Left renal pelvis (tissue), 4 donors: ENCODE results near the gene RFFL. TPM values are rescaled to one million over a fixed set of nuclear protein-coding genes. Genes with fewer than 3 reads are reported as not detected.
"Not testable (repeated sequence)": the region's sequence is repeated elsewhere in the genome, so short reads cannot be mapped to it uniquely, and the experiment has no call there.

Experiments used
- DNase-seq, 4 donors: peaks; one replicate each; pipeline ENCODE4 v3.0.0-alpha.2; 2013; ENCODE audit warnings: low read depth in 4 of 4, low spot score in 3 of 4
- polyA plus RNA-seq, 4 donors: library from polyadenylated mRNA; unstranded; fragments of 120-200 nt; gene quantifications; one replicate each; pipeline ENCODE4 v1.2.1, GENCODE V29; 2013; ENCODE audit not compliant: insufficient read length in 4 of 4

RFFL gene, protein sequence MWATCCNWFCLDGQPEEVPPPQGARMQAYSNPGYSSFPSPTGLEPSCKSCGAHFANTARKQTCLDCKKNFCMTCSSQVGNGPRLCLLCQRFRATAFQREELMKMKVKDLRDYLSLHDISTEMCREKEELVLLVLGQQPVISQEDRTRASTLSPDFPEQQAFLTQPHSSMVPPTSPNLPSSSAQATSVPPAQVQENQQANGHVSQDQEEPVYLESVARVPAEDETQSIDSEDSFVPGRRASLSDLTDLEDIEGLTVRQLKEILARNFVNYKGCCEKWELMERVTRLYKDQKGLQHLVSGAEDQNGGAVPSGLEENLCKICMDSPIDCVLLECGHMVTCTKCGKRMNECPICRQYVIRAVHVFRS
- polyA plus RNA-seq, result 10 to 100 TPM; 13.7 to 27.8 (median 22.8) TPM

DNA sequence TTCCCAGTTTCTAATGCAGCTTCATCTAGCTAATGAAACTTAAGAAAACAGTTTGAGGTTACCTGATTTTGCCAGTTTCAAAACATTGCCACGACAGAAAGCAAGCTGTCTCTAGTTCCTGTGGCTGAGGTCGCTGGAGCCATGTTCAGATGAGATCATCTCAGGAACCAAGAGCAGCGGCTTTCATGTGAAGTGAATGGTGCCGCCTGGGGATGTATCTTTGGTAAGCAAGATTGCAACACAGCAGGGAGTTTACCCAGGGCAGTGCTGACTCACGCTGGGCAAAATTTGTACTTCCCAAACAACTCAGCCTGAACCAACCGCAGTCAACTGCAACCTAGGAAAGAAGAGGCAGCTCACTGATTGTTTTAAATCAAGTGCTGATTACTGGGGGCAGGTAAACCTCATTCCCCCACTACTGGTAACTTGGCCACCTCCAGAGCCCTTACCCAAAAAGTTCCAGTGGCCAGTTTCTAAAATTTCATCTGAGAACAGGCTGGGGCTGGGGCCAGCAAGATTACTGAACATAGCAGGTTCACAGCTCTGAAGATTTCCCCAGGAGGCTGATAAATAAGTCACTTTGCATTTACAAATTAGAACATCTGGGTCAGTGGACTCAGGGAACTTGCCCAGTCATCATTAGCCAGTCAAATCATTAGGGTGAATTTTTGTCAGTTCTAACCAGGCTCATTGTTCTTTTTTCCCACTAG lies at the start of gene RFFL:
TSS of gene RFFL (minus strand) at position 194 of the 710 bp plus-strand sequence. CDS start 37,154 bp downstream, outside the sequence.
- peak in 3 of 4 donors; percentile 38 to 72 (median 57) for DNase-seq

DNA sequence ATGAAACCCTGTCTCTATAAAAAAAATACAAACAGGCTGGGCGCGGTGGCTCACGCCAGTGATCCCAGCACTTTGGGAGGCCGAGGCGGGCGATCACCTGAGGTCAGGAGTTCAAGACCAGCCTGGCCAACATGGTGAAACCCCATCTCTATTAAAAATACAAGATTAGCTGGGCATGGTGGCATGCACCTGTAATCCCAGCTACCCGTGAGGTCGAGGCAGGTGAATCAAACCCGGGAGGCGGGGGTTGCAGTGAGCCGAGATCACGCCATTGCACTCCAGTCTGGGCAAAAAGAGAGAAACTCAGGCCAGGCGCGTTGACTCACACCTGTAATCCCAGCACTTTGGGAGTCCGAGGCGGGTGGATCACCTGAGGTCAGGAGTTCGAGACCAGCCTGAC lies 47.3 kb upstream of the RFFL start:
- DNase-seq, result not testable (repeated sequence)

DNA sequence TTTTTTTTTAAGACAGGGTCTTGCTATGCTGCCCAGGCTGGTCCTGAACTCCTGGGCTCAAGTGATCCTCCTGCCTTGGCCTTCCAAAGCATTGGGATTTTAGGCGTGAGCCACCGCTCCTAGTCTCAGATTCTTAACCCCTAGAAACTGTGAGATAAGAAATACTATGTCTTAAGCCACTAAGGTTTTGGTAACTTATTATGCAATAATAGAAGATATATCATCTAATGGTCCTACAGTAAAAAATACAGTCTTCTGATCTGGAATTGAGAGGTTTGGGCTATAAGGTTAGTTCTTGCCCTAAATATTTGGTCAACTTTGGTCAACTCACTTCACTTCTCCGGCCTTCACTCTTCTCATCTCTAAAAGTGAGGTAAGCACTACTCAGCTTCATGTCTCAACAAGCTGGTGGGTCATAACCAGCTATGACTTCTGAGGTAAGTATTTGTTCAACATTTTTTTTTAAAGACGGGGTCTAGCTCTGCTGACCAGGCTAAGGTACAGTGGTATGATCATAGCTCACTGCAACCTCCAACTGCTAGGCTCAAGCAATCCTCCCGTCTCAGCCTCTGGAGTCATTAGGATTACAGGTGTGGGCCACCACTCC lies 41.4 kb upstream of the RFFL start:
- no peak for DNase-seq

DNA sequence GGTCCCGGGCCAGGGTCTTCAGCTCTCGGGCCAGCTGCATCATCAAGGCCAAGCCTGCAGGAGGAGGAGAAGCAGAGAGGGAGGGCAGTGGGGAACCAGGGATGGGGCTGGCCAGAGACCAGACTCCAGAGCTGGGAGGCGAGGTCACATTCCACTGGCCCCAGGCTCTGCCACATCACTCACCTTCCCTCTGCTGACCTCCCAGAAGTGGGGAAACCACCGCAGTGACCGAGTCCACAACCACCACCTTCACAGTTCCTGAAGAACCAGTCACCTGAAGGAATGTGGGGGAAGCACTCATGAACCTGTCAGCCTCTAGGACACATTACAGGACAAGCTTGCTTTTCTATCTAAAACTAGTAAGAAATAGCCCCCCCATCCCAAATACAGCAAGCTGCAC lies 39.8 kb upstream of the RFFL start:
- no peak for DNase-seq

DNA sequence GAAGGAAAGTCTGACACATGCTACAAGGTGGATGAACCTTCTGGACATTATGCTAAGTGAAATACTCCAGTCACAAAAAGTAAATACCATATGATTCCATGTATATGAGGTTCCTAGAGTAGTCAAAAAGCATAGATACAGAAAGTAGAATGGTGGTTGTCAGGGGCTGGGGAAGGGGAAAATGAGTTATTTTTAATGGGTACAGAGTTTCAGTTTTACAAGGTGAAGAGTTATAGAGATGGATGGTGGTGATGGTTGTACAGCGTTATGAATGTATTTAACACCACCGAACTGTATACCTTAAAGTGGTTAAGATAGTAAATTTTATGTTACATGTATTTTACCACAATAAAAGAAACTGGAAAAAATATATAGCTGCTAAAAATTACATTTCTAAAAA lies 38.2 kb upstream of the RFFL start:
- no peak for DNase-seq

DNA sequence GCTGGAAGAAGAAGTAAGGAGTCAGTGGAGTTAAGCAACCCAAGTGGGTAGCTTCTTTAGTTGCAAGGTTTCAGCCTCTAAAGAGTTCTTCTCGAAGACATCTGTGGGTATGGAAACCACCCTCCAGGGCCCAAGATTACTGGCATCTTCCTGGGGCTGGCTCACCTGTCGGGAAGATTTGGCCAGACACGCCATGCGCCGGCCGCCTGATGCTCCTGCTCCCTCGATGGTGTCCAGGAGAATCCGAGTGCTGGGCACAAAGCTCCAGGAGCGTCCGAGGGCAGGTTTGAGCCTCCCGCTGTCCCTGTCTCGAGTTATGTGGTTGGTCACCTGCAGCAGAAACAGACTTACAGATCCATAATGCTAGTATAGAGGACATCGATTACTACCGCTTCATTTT lies 37.5 kb upstream of the RFFL start:
- no peak for DNase-seq

DNA sequence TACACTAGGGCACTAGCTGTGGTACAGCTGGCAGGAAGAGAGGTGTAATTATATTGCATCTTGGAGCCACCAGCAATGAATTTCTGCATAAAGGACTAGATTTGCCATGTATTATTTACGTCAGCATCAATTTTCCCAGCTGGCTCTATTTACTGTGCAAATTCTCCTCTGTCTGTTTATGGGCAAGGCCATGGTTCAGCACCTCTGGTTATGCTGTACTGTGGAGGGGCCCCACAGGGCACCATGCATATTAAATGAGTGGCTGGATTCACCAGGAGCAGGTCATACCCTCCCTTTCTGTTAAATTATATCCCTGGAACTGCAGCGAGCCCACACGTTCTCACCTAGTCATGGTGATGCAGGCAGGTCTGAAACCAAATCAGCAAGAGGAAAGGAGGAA lies 36.4 kb upstream of the RFFL start:
- DNase-seq, result no peak

DNA sequence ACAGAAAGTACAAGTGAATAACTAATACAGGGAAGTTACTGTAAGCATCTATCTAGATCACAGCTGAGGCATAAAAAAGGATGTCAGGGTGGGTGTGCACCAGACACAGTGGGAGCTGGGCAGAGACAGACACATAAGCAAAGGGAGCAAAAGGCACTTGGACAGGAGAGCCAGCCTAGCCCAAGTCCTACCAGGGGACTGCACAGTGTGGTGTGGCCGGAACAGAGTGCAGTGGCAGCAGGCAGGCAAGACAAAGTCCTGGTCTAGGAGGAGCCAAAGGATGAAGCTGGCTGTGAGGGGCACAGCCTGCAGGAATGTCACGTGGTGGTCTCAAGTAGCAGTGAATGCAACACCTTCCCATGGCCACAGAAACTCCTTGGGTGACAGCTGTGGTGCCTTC lies 34.3 kb upstream of the RFFL start:
- no peak for DNase-seq

DNA sequence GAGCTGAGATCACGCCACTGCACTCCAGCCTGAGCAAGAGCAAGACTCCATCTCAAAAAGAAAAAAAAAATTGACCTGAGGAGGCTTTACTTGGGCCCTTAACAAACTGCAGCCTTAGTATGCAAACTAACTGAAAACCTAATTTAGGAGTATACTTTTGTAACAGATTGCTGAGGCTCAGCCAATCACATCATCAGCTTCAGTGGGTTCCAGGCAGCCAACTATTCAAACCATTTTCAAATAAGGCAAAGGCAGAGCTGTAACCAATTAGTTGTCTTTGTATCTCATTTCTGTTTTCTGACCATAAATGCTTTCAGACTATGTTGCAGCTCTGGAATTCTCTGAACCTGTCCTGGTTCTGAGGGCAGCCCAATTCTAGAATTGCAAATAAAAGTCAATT lies 32.2 kb upstream of the RFFL start:
- no peak for DNase-seq

DNA sequence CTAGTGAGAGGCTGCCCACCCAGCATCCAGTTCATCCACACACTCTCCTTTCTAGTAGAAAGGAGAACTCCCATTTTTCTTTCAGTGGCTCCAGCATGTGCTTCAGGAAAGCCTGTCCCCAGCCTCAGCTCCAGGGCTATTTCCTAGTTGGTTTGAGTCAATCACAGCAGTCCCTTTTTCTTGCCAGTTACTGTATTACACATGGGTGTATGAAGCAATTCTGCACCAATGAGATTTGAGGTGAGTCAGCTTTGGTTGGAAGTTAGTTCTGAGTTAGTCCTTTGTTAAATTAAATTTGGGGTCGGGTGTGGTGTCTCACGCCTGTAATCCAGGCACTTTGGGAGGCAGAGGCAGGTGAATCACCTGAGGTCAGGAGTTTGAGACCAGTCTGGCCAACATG lies 31.4 kb upstream of the RFFL start:
- DNase-seq, result no peak

DNA sequence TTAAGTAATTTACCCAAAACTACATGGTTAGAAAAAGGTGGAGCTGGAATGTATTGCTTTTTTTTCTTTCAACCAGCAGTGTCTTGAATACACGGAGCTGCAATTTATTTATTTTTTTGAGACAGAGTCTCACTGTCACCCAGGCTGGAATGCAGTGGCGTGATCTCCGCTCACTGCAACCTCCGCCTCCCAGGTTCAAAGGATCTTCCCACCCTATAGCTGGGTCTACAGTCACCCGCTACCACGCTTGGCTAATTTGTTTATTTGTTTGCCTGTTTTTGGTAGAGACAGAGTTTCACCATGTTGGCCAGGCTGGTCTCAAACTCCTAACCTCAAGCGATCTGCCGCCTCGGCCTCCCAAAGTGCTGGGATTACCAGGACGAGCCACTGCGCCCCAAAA lies 27.2 kb upstream of the RFFL start:
- not testable (repeated sequence) for DNase-seq

DNA sequence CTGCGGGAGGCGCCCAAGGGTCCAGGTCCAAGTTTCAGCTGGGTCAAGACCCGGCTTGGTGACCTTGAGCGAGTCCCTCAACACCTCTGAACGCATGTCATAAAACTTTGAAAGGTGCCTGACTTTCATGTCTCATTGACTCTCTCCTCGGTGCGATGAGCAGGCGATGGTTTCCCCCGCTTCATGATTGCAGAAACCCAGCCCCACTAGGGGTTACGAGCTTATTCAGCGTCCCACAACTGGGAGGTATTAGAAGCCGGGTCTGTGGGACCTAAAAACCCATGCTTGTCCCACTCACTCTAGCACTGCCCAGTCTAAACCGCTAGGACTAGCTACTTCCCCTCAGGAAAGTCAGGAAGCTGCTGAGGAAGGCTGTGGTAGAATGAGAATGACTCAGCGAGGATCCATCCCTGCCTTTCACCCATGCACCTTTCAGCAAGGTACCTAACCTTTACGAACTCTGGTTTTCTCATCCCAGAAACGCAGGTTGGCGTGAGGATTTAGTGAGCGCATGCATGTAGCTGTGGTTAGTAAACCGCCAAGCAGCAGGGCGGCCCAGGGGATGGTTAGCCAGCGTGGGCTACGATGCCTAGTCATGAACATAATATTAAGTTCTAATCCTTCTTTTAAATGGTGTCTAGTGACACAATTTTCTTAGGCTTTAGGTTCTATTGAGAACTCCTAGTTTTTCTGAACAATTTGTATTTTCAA lies 26.2 kb upstream of the RFFL start:
- no peak for DNase-seq

DNA sequence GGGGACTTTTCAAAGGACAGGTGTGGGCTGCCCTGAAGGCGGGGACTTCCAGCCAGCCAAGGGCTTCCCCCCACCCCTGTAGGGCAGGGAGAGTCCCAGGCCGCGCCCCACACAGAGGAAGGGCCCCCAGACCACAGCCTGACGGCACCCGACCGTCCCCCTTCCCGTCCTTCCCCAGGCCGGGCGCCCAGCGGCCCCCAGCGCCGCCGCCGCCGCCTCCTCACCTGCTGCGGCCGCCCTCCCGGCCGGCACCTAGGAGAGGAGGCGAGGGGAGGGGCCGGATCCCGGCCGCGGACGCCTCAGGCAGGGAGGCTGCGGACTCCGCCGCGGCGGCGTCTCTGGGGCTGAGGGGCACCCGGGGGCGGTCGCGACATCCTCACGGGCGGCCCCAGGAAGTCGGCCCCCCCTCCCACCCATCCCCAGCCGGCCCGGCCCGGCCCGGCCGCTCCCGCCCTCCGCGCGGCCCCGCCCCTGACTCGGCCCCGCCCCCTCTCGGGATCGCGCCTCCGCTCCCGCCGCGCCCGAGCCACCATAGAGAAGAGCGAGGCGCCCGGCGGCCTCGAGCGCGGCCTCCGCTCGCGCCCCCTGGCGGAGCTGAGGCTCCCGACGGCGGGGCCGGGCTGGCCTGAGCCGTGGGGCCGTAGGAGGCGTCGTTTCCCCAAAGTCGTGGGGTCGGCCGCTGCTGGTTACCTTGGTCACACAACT lies 25.5 kb upstream of the RFFL start:
- DNase-seq, result peak; percentile 47 to 77 (median 71)

DNA sequence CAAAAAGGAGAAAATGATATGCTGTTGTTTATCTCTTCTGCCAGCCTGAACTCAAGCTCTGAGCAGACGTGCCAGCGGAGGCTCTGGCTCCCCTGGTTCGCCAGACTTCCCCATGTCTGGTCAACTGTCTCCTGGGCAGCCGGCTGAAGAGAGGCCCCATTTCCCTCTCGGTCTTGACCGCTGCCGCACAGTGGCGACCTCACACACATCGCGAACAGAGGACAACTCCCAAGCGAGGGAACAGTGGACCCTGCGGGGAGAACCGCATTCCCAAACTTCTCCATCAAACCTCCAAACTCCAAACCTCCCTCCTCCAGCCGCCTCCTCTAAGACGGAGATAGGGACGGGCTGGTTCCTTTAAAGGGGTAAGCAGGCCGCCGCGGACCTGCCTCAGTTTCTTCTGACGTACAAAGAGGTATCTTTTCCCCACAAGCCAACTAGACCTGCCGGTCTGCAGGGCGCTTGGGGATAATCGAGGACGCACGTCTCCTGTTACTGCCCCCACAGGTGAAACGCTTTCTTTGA lies 24.9 kb upstream of the RFFL start:
- DNase-seq, result peak; percentile 16 to 39 (median 24)

DNA sequence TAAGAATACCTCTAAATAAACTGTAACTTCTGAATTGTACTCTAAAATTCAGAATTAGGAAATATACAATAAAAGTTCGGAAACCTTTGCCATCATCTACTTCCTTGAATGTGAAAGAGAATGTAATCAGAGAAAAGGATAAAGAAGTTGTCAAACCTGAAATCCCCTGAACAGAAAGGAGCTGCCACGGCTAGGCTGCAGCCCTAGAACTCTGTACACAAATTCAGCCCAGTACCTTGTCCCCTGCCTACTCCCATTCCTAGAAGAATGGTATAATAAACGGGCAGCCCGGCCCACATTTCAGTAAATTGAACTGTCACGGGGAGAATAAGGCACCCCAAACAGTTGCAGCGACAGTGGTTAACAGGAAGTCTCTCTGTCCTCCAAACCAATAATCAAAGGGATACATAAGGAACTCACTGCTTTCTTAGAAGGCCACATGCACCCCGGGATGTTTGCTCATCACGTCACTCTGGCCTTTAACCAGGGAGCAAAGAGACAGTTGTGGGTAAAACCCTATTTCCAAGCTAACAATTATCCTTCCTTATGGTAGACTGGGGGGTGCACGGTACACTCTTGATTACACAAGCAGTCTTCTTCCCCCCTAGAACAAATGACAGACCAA lies 24.3 kb upstream of the RFFL start:
- DNase-seq, result peak in 3 of 4 donors; percentile 7 to 14 (median 12)

DNA sequence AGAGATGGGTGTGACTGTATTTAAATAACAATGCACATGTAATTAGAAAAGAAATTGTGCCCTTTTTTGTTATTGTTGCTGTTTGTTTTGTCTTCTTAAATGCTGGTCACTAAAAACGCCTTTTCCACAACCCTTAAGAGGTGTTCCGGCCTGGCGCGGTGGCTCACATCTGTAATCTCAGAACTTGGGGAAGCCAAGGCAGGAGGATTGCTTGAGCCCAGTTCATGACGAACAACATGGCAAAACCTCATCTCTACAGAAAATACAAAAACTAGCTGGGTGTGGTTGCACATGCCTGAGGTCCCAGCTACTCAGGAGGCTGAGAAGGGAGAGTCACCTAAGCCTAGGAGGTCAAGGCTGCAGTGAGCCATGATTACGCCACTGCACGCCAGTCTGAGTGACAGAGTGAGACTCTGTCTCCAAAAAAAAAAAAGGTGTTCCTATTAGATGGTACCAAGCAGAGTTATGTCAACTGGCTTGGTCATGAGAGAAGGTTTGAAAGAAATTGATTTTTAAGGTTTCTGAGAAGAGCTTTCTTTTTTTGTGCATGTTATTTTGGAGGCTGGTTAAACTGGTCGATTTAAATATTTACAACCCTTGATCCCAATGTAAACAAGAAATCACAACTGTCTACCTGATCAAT lies 23.5 kb upstream of the RFFL start:
- no peak for DNase-seq

DNA sequence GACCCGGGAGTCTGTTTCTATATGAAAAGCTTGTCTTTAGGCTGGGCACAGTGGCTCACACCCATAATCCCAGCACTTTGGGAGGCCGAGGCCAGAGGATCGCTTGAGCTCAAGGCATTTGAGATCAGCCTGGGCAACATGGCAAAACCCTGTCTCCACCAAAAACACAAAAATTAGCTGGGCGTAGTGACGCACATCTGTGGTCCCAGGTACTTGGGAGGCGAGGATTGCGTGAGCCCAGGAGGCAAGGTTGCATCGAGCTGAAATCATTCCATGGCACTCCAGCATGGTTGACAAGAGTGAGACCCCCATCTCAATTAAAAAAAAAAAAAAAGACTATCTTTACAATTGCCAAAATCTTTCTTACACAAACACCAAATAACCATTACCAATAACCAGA lies 22.7 kb upstream of the RFFL start:
- DNase-seq, result no peak

DNA sequence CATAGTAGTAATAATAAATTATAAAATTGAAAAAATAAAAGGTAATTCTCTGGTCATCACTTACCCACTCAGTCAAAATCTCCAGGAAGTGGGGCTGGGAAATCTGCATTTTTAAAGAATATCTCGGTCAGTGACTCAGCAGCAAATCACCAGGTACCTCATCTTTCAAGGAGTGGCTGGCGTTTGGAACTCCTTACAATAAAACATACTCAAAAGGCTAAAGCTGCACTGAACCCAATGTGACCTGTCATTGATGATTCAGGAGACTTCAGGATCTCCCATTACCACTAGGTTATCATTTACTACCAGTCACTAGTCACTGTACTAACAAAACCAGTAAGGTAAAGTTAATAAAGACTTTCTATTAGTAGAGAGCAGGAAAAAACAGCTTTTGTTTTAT lies 21.5 kb upstream of the RFFL start:
- no peak for DNase-seq

DNA sequence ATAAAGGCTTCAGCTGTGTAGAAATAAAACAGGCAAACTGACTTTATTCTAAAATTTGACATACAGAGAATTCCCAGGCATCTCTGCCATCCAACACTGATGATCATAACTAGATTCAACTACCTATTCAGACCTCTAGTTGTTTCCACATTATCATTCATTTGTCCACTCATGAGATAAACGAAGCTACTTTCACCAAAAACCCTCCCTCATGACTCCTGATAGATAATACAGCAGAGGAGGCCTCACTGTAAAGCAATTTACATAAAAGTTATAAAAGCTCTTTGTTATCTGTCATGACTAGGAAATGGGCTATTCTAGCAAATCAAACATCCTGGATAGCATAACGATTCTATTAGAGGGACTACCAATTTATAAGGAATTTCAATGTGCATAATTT lies 19.6 kb upstream of the RFFL start:
- no peak for DNase-seq
